Ovary (tissue), 3 donors: ENCODE data around the gene HNRNPA2B1.

Source experiments
- CTCF ChIP-seq, 3 donors: fragments of 450-650 bp in 2 of 3; fragments of 200-600 bp in 1 of 3; IDR thresholded peaks; one replicate each; pipeline versions ENCODE4 v1.5.1 to v1.8.0; 2016 to 2022; ENCODE audit warnings: antibody characterized with exemption in 3 of 3, mild to moderate bottlenecking in 1 of 3
- EP300 ChIP-seq: sonication (generic); formaldehyde crosslinking; IDR thresholded peaks from one replicate; pipeline ENCODE4 v1.6.1; 2017; ENCODE audit warnings: antibody characterized with exemption
- POLR2A ChIP-seq: fragments of 450-650 bp; IDR thresholded peaks from one replicate; pipeline ENCODE4 v1.6.1; 2017; ENCODE audit warnings: antibody characterized with exemption, mild to moderate bottlenecking, moderate library complexity
- donor health status: DM: no; HTN: no; CAD: no.

- TF ChIP-seq CTCF (IDR thresholded peaks at IDR 0.05) (no peak), POLR2A (no peak), EP300 (no peak)
Observed at GRCh38 chr7:26145238-26145637, 55.3 kb downstream of the HNRNPA2B1 start.
